ENCODE data around the gene RGR.

DNA sequence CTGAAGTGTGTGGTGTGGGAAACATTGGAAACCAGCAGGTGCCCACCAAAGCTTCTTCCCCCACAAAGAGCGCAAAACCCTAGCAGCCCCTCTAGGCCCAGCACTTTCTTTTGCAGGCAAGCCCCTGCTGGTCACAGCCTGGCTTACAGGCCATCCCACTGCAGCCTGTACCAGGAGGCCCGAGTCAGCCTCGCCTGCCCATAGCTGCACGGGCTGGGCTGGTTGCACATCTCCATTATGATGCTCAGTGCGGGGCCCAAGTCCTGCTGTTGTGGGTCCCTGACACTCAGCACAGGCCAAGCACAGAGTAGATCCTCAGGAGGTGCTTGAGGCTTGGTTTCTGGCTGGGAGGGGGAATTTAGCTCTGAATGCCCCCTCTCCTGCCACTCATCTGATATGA, 42.5 kb upstream of the RGR start:
- TF ChIP-seq, protein P1, sequence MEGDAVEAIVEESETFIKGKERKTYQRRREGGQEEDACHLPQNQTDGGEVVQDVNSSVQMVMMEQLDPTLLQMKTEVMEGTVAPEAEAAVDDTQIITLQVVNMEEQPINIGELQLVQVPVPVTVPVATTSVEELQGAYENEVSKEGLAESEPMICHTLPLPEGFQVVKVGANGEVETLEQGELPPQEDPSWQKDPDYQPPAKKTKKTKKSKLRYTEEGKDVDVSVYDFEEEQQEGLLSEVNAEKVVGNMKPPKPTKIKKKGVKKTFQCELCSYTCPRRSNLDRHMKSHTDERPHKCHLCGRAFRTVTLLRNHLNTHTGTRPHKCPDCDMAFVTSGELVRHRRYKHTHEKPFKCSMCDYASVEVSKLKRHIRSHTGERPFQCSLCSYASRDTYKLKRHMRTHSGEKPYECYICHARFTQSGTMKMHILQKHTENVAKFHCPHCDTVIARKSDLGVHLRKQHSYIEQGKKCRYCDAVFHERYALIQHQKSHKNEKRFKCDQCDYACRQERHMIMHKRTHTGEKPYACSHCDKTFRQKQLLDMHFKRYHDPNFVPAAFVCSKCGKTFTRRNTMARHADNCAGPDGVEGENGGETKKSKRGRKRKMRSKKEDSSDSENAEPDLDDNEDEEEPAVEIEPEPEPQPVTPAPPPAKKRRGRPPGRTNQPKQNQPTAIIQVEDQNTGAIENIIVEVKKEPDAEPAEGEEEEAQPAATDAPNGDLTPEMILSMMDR (IDR thresholded peaks at IDR 0.05) = no peak
- TF ChIP-seq POLR2A (IDR thresholded peaks at IDR 0.05) = no peak
